Tibial nerve (tissue), 4 donors: ENCODE data around the gene LRRC28. TPM values are rescaled to one million over a fixed set of nuclear protein-coding genes. Genes with fewer than 3 reads are reported as not detected.
A peak's percentile ranks its signal among the peaks of the same experiment; 100 is the strongest.

Experiments used
- DNase-seq, 2 donors: peaks; one replicate each; pipeline ENCODE4 v3.0.0-alpha.2; 2019; ENCODE audit warnings: low spot score in 2 of 2
- H3K27ac ChIP-seq, 4 donors: fragments of 200-600 bp; sonication (generic) in 3 of 4; one replicate each; pipeline ENCODE4 v1.5.1; 2017 to 2019; ENCODE audit warnings: mild to moderate bottlenecking in 1 of 4
- H3K27me3 ChIP-seq, 2 donors: fragments of 200-600 bp; sonication (generic) in 1 of 2; one replicate each; pipeline versions ENCODE4 v1.5.1 to v1.6.0; 2017 to 2019
- H3K36me3 ChIP-seq, 3 donors: fragments of 200-600 bp; sonication (generic); one replicate each; pipeline ENCODE4 v1.5.1; 2018 to 2019
- H3K4me1 ChIP-seq, 4 donors: fragments of 200-600 bp; sonication (generic) in 3 of 4; one replicate each; pipeline ENCODE4 v1.5.1; 2017 to 2019
- H3K4me3 ChIP-seq, 4 donors: fragments of 200-600 bp; sonication (generic) in 3 of 4; one replicate each; pipeline ENCODE4 v1.5.1; 2017 to 2019; ENCODE audit warnings: mild to moderate bottlenecking in 1 of 4, moderate library complexity in 1 of 4
- H3K9me3 ChIP-seq, 4 donors: fragments of 200-600 bp; sonication (generic) in 3 of 4; one replicate each; pipeline ENCODE4 v1.5.1; 2017 to 2019
- CTCF ChIP-seq, 5 experiments: fragments of 200-600 bp in 3 of 5; fragments of 450-650 bp in 2 of 5; sonication (generic) in 3 of 5; IDR thresholded peaks; one replicate each; pipeline ENCODE4 v1.5.1; 2016 to 2019; ENCODE audit warnings: antibody characterized with exemption in 5 of 5, mild to moderate bottlenecking in 3 of 5, moderate library complexity in 2 of 5
- EP300 ChIP-seq, 2 donors: sonication (generic); formaldehyde crosslinking; IDR thresholded peaks; one replicate each; pipeline ENCODE4 v1.6.1; 2017; ENCODE audit warnings: antibody characterized with exemption in 2 of 2, mild to moderate bottlenecking in 1 of 2
- POLR2A ChIP-seq, 2 donors: fragments of 450-650 bp; IDR thresholded peaks; one replicate each; pipeline ENCODE4 v1.6.1; 2017; ENCODE audit warnings: antibody characterized with exemption in 2 of 2, mild to moderate bottlenecking in 2 of 2, moderate library complexity in 2 of 2
- WGBS, 2 donors: methylation state at CpG; one replicate each; pipeline ENCODE4 v1.1.5; 2018; 5-methylcytosine and 5-hydroxymethylcytosine counted together
- total RNA-seq, 4 donors: library from RNA; depleted of rRNA; stranded (reverse); fragments of >200 nt; gene quantifications; one replicate each; pipeline ENCODE4 v1.1.0, GENCODE V29; 2016

Gene LRRC28
- total RNA-seq, 4 donors from 2014 or later: 21.6 to 73.4 (median 33.5) TPM

DNA sequence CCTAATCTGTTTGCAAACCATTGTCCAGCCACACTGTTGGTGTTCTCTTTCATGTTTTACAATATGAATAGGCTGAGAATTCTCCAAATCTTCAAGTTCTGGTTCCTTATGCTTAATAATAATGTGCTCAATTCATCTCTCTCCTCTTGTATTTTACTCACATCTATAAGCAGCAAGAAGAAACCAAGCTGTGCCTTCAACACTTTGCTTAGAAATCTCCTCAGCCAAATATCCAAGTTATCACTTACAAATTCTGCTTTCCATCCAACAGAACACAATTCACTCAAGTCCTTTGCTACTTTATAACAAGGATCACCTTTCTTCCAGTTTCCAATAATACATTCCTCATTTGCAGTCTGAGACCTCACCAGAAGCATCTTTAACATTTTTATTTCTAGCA, 117.5 kb downstream of the LRRC28 start:
- peaks cover 0 to 48% (median 0%) of the 10 kb centered on the region in 3 donors for H3K36me3 ChIP-seq
- no peaks in the 10 kb centered on the region for H3K4me1 ChIP-seq
- H3K9me3 ChIP-seq: peaks cover 0 to 9% (median 0%) of the 10 kb centered on the region in 4 donors
- no peak overlapping the region for H3K4me3 ChIP-seq
- H3K27ac ChIP-seq: no peak overlapping the region
- no peak for DNase-seq
- no peaks in the 10 kb centered on the region for H3K27me3 ChIP-seq
- TF ChIP-seq CTCF (IDR thresholded peaks at IDR 0.05) (no peak), POLR2A (IDR thresholded peaks at IDR 0.05) (no peak), EP300 (IDR thresholded peaks at IDR 0.05) (no peak)

DNA sequence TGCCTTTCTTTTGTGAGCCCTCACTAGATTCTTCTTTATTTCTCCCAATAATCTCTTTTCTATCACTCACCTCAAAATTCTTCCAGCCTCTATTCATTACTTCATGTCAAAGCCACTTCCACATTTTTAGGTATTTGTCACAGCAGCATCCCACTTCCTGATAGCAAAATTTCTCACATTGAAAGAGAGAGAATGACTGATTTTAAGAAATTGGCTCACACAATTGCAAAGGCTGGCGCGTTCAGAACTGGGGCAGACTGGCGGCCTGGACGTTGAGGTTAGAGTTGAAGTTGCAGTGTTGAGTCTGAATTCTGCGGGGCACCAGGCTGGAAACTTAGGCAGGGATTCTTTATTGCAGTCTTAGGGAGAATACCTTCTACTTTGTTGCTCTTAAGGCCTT, 117.9 kb downstream of the LRRC28 start:
- no peaks in the 10 kb centered on the region for H3K27me3 ChIP-seq
- H3K9me3 ChIP-seq: peaks cover 0 to 11% (median under 1%) of the 10 kb centered on the region in 4 donors
- H3K36me3 ChIP-seq: peaks cover 0 to 46% (median 0%) of the 10 kb centered on the region in 3 donors
- H3K4me3 ChIP-seq: no peak overlapping the region
- H3K27ac ChIP-seq: no peak overlapping the region
- no peak for DNase-seq
- TF ChIP-seq CTCF (IDR thresholded peaks at IDR 0.05): no peak
- no peak for TF ChIP-seq POLR2A (IDR thresholded peaks at IDR 0.05)
- no peak for TF ChIP-seq EP300 (IDR thresholded peaks at IDR 0.05)
- H3K4me1 ChIP-seq: no peaks in the 10 kb centered on the region
- 98% methylated on average over 5 of the region's 5 CpGs for WGBS, 2 donors

GRCh38 chr15:99371180-99372103, 120.2 kb downstream of the LRRC28 start:
- no peaks in the 10 kb centered on the region for H3K4me1 ChIP-seq
- DNase-seq: no peak
- WGBS, 2 donors: 76 to 80% methylated on average over 4 of the region's 4 CpGs
- H3K36me3 ChIP-seq: peaks cover 0 to 47% (median 0%) of the 10 kb centered on the region in 3 donors
- no peaks in the 10 kb centered on the region for H3K27me3 ChIP-seq
- no peak overlapping the region for H3K4me3 ChIP-seq
- TF ChIP-seq EP300 (IDR thresholded peaks at IDR 0.05) (no peak), POLR2A (IDR thresholded peaks at IDR 0.05) (no peak), CTCF (IDR thresholded peaks at IDR 0.05) (no peak)
- H3K27ac ChIP-seq: no peak overlapping the region
- H3K9me3 ChIP-seq: peaks cover 0 to 33% (median 3%) of the 10 kb centered on the region in 4 donors

- TF ChIP-seq POLR2A (IDR thresholded peaks at IDR 0.05): no peak
- no peak for TF ChIP-seq CTCF (IDR thresholded peaks at IDR 0.05)
- no peak for TF ChIP-seq EP300 (IDR thresholded peaks at IDR 0.05)
- 89 to 91% methylated on average over 6 of the region's 6 CpGs for WGBS, 2 donors
- no peaks in the 10 kb centered on the region for H3K9me3 ChIP-seq
- no peaks in the 10 kb centered on the region for H3K27me3 ChIP-seq
- H3K4me1 ChIP-seq: peaks cover 0 to 18% (median 10%) of the 10 kb centered on the region in 4 donors
- no peak for DNase-seq
- no peak overlapping the region for H3K4me3 ChIP-seq
- no peak overlapping the region for H3K27ac ChIP-seq
- H3K36me3 ChIP-seq: peaks cover 0 to 10% (median 0%) of the 10 kb centered on the region in 3 donors
These were observed 133.9 kb downstream of the LRRC28 start for GRCh38 chr15:99385005-99385669.

- Histone ChIP-seq H3K27me3 (no peaks in the 10 kb centered on the region), H3K9me3 (peaks cover 0 to 4% (median 0%) of the 10 kb centered on the region in 4 donors), H3K36me3 (peaks cover 0 to 10% (median 0%) of the 10 kb centered on the region in 3 donors), H3K27ac (peak overlapping the region in 1 of 4 donors; percentile 9), H3K4me1 (peaks cover 0 to 18% (median 10%) of the 10 kb centered on the region in 4 donors), H3K4me3 (no peak overlapping the region)
- 45 to 53% methylated on average over 3 of the region's 3 CpGs for WGBS, 2 donors
- TF ChIP-seq EP300 (IDR thresholded peaks at IDR 0.05): no peak
- TF ChIP-seq POLR2A (IDR thresholded peaks at IDR 0.05): no peak
- TF ChIP-seq CTCF (IDR thresholded peaks at IDR 0.05): no peak
- peak; percentile 46 to 59 for DNase-seq
These were observed 134.6 kb downstream of the LRRC28 start for GRCh38 chr15:99385865-99386264.
